K562 (cell line): Measurements from ENCODE around the gene PIF1. TPM values are rescaled to one million over a fixed set of nuclear protein-coding genes. Genes with fewer than 3 reads are reported as not detected.

ENCODE experiments used
- RBM14 ChIP-seq: fragments of 200-400 bp; formaldehyde crosslinking; IDR thresholded peaks from 2 replicates; pipeline ENCODE4 v1.6.1; 2018; ENCODE audit warnings: low read depth, mild to moderate bottlenecking, low read length, moderate library complexity, borderline replicate concordance; ENCODE audit not compliant: insufficient read depth
- SPI1 ChIP-seq: IDR thresholded peaks from 2 replicates; pipeline ENCODE4 v1.6.1; 2011; ENCODE audit warnings: low read depth, low read length, control low read depth, borderline replicate concordance
- TAF1 ChIP-seq: IDR thresholded peaks from 2 replicates; pipeline ENCODE4 v1.6.1; 2011; ENCODE audit warnings: mild to moderate bottlenecking, low read length, moderate library complexity; ENCODE audit not compliant: insufficient read depth, control insufficient read depth, severe bottlenecking; ENCODE audit errors: extremely low read depth
- TEAD2 ChIP-seq: fragments of 450-650 bp; IDR thresholded peaks from 2 replicates; pipeline ENCODE4 v1.6.1; 2016; ENCODE audit warnings: missing genetic modification characterization, control low read depth, missing compliant biosample characterization
- TSC22D4 ChIP-seq: fragments of 450-650 bp; IDR thresholded peaks from 2 replicates; pipeline ENCODE4 v1.6.1; 2016; ENCODE audit warnings: missing genetic modification characterization, missing biosample characterization, control low read depth
- XRCC5 ChIP-seq: fragments of 200-400 bp; formaldehyde crosslinking; IDR thresholded peaks from 2 replicates; pipeline ENCODE4 v1.6.1; 2017; ENCODE audit warnings: low read depth, mild to moderate bottlenecking, low read length
- ZNF12 ChIP-seq: sonication (generic); formaldehyde crosslinking; IDR thresholded peaks from 2 replicates; pipeline ENCODE4 v1.4.0; 2020; ENCODE audit warnings: mild to moderate bottlenecking, missing genetic modification reagents
- ZNF224 ChIP-seq: sonication (generic); formaldehyde crosslinking; IDR thresholded peaks from 2 replicates; pipeline ENCODE4 v1.8.0; 2022; ENCODE audit warnings: mild to moderate bottlenecking, missing genetic modification reagents
- ZNF830 ChIP-seq: fragments of 250-450 bp; sonication (Bioruptor Pico); IDR thresholded peaks from 2 replicates; pipeline ENCODE4 v1.5.0; 2021; ENCODE audit warnings: mild to moderate bottlenecking
- polyA plus RNA-seq, 8 experiments: library from polyadenylated mRNA; depleted of rRNA in 4 of 8; stranded (reverse) in 5 of 8; unstranded in 3 of 8; fragments of >200 nt; fragmentation: Nextera tagmentation in 2 of 8; fragmentation: Illumina TruSeq in 1 of 8; extraction: Ambion mirVana in 2 of 8; extraction: Trizol in 1 of 8; gene quantifications; 2 replicates each; pipeline versions ENCODE4 v1.2.1 to v1.2.3, GENCODE V29; 2011 to 2014; ENCODE audit warnings: inconsistent platforms in 1 of 8, missing spikeins in 1 of 8
- total RNA-seq, 7 experiments: library from RNA; depleted of rRNA in 6 of 7; stranded (reverse); fragments of >200 nt in 6 of 7; fragmentation: Illumina TruSeq in 2 of 7; extraction: Trizol in 2 of 7; gene quantifications; 2 replicates each; pipeline versions ENCODE4 v1.2.1 to v1.2.3, GENCODE V29; 2011 to 2021; ENCODE audit warnings: low replicate concordance in 1 of 7
- TF ChIP-seq, protein P1 (sequence below): IDR thresholded peaks from 2 replicates; pipeline ENCODE4 v1.6.1; 2016; ENCODE audit warnings: missing genetic modification characterization, missing compliant biosample characterization
- TF ChIP-seq, protein P2 (sequence below), 2 experiments: fragments of 450-650 bp in 1 of 2; sonication (generic) in 1 of 2; formaldehyde crosslinking in 1 of 2; IDR thresholded peaks; 2 replicates each; pipeline versions ENCODE4 v1.7.1 to v1.9.0; 2016 to 2022; ENCODE audit warnings: inconsistent platforms in 1 of 2, mild to moderate bottlenecking in 1 of 2, missing genetic modification reagents in 1 of 2
- TF ChIP-seq, protein P3 (sequence below), 2 experiments: IDR thresholded peaks in 1 of 2; conservative IDR thresholded peaks in 1 of 2; 2 replicates each; pipeline ENCODE4 v1.6.1; 2016; ENCODE audit warnings: low read depth in 2 of 2, mild to moderate bottlenecking in 1 of 2, missing compliant biosample characterization in 1 of 2, missing genetic modification characterization in 1 of 2, moderate library complexity in 1 of 2

PIF1 gene
- total and polyA plus RNA-seq, 9 of the 15 experiments (the other 6 are each of a cell fraction or from before 2014, with no cell fraction given) = 1.1 to 37.9 (median 11.5) TPM

DNA sequence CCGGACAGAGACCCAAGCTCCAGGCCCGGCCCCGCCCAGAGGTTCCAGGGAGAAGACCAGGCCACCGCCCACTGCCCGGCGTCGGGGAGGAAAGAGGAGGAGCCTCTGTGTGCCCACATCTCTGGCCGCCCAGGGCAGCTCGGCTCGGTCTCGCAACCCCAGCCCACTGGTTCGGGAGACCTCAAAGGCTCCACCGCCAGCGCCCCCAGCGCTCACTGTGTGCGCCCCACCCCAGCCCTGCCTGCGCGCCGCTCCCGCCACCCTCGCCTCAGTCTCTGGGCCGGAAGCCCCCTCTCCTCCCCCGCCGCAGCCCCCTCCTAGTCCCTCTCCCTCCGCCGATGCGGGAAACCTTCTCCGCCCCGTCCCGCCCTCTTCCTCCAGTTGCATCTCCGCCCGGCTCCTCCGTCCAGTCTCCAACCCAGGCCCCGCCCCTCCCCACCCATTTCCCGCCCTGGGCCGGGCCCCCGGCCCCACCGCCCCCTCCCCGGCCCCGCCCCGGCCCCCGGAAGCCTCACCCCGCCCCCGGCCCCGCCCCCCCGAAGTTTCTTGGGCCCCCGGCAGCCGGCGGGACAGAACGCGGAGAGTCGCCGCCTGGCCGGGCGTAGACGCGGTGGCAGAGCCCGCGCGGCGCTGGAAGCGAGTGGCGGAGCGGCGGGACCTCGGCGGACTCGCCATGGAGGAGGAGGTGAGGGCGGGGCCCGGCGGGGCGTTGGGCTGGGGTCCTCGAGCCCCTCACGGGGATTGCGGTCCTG, 16.1 kb upstream of the PIF1 start, which contains the start of gene PLEKHO2 (continued):
- TF ChIP-seq, protein P1, sequence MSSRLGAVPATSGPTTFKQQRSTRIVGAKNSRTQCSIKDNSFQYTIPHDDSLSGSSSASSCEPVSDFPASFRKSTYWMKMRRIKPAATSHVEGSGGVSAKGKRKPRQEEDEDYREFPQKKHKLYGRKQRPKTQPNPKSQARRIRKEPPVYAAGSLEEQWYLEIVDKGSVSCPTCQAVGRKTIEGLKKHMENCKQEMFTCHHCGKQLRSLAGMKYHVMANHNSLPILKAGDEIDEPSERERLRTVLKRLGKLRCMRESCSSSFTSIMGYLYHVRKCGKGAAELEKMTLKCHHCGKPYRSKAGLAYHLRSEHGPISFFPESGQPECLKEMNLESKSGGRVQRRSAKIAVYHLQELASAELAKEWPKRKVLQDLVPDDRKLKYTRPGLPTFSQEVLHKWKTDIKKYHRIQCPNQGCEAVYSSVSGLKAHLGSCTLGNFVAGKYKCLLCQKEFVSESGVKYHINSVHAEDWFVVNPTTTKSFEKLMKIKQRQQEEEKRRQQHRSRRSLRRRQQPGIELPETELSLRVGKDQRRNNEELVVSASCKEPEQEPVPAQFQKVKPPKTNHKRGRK (tag) = no peak
- TF ChIP-seq XRCC5 (no peak), ZNF224 (CRISPR knock-in tag) (no peak), ZNF830 (0 out of 2 replicates have a peak, but pooled peaks have one; percentile 17), RBM14 (no peak), TEAD2 (no peak), SPI1 (no peak), TSC22D4 (tag) (no peak), ZNF12 (CRISPR knock-in tag) (0 out of 2 replicates have a peak, but pooled peaks have one; percentile 29), TAF1 (peak; percentile 86)
- TF ChIP-seq, protein P2, sequence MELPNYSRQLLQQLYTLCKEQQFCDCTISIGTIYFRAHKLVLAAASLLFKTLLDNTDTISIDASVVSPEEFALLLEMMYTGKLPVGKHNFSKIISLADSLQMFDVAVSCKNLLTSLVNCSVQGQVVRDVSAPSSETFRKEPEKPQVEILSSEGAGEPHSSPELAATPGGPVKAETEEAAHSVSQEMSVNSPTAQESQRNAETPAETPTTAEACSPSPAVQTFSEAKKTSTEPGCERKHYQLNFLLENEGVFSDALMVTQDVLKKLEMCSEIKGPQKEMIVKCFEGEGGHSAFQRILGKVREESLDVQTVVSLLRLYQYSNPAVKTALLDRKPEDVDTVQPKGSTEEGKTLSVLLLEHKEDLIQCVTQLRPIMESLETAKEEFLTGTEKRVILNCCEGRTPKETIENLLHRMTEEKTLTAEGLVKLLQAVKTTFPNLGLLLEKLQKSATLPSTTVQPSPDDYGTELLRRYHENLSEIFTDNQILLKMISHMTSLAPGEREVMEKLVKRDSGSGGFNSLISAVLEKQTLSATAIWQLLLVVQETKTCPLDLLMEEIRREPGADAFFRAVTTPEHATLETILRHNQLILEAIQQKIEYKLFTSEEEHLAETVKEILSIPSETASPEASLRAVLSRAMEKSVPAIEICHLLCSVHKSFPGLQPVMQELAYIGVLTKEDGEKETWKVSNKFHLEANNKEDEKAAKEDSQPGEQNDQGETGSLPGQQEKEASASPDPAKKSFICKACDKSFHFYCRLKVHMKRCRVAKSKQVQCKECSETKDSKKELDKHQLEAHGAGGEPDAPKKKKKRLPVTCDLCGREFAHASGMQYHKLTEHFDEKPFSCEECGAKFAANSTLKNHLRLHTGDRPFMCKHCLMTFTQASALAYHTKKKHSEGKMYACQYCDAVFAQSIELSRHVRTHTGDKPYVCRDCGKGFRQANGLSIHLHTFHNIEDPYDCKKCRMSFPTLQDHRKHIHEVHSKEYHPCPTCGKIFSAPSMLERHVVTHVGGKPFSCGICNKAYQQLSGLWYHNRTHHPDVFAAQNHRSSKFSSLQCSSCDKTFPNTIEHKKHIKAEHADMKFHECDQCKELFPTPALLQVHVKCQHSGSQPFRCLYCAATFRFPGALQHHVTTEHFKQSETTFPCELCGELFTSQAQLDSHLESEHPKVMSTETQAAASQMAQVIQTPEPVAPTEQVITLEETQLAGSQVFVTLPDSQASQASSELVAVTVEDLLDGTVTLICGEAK (IDR thresholded peaks at IDR 0.05) = no peak
- TF ChIP-seq, protein P2 (CRISPR knock-in tag; IDR thresholded peaks at IDR 0.05) = no peak
- TF ChIP-seq, protein P3, sequence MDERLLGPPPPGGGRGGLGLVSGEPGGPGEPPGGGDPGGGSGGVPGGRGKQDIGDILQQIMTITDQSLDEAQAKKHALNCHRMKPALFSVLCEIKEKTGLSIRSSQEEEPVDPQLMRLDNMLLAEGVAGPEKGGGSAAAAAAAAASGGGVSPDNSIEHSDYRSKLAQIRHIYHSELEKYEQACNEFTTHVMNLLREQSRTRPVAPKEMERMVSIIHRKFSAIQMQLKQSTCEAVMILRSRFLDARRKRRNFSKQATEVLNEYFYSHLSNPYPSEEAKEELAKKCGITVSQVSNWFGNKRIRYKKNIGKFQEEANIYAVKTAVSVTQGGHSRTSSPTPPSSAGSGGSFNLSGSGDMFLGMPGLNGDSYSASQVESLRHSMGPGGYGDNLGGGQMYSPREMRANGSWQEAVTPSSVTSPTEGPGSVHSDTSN (CRISPR knock-in tag; IDR thresholded peaks at IDR 0.05; ENCODE audit: low read depth) = no peak
- TF ChIP-seq, protein P3 (tag; conservative IDR thresholded peaks at IDR 0.05; ENCODE audit: low read depth) = no peak
